Measurements from ENCODE around the gene CASQ1.

CASQ1 gene

DNA sequence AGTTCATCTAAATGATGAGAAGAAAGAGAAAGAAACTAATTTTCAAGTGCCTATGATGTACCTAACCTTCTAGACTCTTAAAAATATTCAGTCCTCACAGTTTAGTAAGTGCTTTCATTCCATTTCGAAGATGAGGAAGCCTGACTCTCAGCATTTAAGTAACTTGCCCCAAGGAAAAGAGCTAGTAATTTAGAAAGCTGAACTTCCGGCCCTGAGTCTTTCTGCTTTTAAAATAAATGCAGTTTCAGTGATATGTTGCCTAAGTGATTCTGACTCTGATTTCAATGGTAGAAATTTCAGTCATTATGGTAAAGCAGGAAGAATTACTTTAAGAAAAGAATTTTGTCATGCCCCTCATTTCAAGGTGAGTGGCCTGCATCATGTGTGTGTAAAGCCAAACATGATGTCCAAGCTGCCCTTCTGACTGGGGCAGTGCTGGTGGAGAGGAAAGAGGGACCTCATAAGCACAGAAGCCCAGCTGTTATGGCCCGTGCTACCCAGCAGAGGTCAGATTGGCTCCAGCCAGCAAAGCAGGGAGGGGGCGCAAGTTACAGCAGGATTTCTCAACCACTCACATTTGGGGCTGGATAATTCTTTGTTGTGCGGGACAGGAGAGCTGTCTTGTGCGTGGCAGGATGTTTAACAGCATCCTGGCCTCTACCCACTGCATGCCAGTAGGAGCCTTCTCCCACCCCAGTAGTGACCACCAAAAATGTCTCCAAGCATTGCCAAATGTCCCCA lies 28.2 kb upstream of the CASQ1 start:
- Histone ChIP-seq H3K9me3 (ENCODE audit: control extremely low read depth in 1 of 5, control insufficient read depth in 4 of 5, insufficient read depth in 2 of 5, low read depth in 1 of 5, low read length in 4 of 5) (no peaks in the 10 kb centered on the region), H3K4me1 (ENCODE audit: control extremely low read depth in 1 of 4, control insufficient read depth in 4 of 4, insufficient read depth in 4 of 4, low read length in 3 of 4) (peaks cover 4 to 23% (median 11%) of the 10 kb centered on the region in 4 experiments), H3K27me3 (replicated peaks in 2 of 5; ENCODE audit: control insufficient read depth in 4 of 5, insufficient read depth in 5 of 5, low read length in 4 of 5) (peaks cover 0 to 2% (median 0%) of the 10 kb centered on the region in 5 experiments), H3K27ac (ENCODE audit: insufficient read depth in 1 of 2, low read depth in 1 of 2, low read length in 2 of 2, poor library complexity in 1 of 2, severe bottlenecking in 2 of 2) (no peak overlapping the region), H3K36me3 (ENCODE audit: control insufficient read depth in 4 of 4, insufficient read depth in 4 of 4, low read length in 3 of 4) (no peaks in the 10 kb centered on the region), H3K4me3 (ENCODE audit: control insufficient read depth in 1 of 7, extremely low read depth in 1 of 7, insufficient read depth in 4 of 7, low read depth in 2 of 7, low read length in 6 of 7) (no peak overlapping the region)
- POLR2A ChIA-PET: no interaction called here
- DNase-seq: peak; percentile 18 to 33 (median 29)
- WGBS (ENCODE audit: insufficient coverage): 78% methylated on average over 4 of the region's 6 CpGs
- CTCF ChIA-PET: interaction anchor here (0.6 to 4.2 kb wide), 12 partner anchors 9 to 129 kb away, joined by 3 to 12 read pairs (median 3); no protein-coding TSS in a partner anchor

DNA sequence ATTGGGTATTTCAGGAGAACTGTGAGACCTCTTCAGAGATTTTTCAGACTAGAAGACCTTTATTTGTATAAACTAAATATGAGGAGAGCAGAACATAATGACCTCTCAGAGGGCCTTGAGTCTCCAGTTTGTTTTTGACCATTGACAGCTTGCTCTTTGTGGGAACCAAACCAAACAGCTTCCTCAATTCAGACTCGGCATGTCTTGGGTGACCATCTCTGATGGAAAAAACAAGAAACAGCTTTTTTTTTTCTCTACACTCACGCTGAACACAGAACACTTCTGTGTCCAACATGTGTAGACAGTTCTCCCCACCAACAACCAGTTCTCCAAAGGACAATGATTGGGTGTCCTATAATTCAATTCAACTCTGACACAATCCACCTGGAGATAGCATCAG lies 27.4 kb upstream of the CASQ1 start:
- peaks cover 4 to 31% (median 11%) of the 10 kb centered on the region in 4 experiments for H3K4me1 ChIP-seq (ENCODE audit: control extremely low read depth in 1 of 4, control insufficient read depth in 4 of 4, insufficient read depth in 4 of 4, low read length in 3 of 4)
- DNase-seq: no peak
- H3K27me3 ChIP-seq (replicated peaks in 2 of 5; ENCODE audit: control insufficient read depth in 4 of 5, insufficient read depth in 5 of 5, low read length in 4 of 5): peaks cover 0 to 2% (median 0%) of the 10 kb centered on the region in 5 experiments
- H3K9me3 ChIP-seq (ENCODE audit: control extremely low read depth in 1 of 5, control insufficient read depth in 4 of 5, insufficient read depth in 2 of 5, low read depth in 1 of 5, low read length in 4 of 5): no peaks in the 10 kb centered on the region
- H3K36me3 ChIP-seq (ENCODE audit: control insufficient read depth in 4 of 4, insufficient read depth in 4 of 4, low read length in 3 of 4): no peaks in the 10 kb centered on the region
- 59% methylated on average over 2 of the region's 2 CpGs for WGBS (ENCODE audit: insufficient coverage)
- no peak overlapping the region for H3K4me3 ChIP-seq (ENCODE audit: control insufficient read depth in 1 of 7, extremely low read depth in 1 of 7, insufficient read depth in 4 of 7, low read depth in 2 of 7, low read length in 6 of 7)
- no peak overlapping the region for H3K27ac ChIP-seq (ENCODE audit: insufficient read depth in 1 of 2, low read depth in 1 of 2, low read length in 2 of 2, poor library complexity in 1 of 2, severe bottlenecking in 2 of 2)
- ChIA-PET CTCF (interaction anchor here (0.6 to 4.2 kb wide), 8 partner anchors 10 to 128 kb away, joined by 3 to 12 read pairs (median 3); no protein-coding TSS in a partner anchor), POLR2A (no interaction called here)

GRCh38 chr1:160163615-160164014 lies 26.8 kb upstream of the CASQ1 start:
- Histone ChIP-seq H3K27ac (ENCODE audit: insufficient read depth in 1 of 2, low read depth in 1 of 2, low read length in 2 of 2, poor library complexity in 1 of 2, severe bottlenecking in 2 of 2) (no peak overlapping the region), H3K36me3 (ENCODE audit: control insufficient read depth in 4 of 4, insufficient read depth in 4 of 4, low read length in 3 of 4) (no peaks in the 10 kb centered on the region), H3K9me3 (ENCODE audit: control extremely low read depth in 1 of 5, control insufficient read depth in 4 of 5, insufficient read depth in 2 of 5, low read depth in 1 of 5, low read length in 4 of 5) (no peaks in the 10 kb centered on the region), H3K4me3 (ENCODE audit: control insufficient read depth in 1 of 7, extremely low read depth in 1 of 7, insufficient read depth in 4 of 7, low read depth in 2 of 7, low read length in 6 of 7) (no peak overlapping the region), H3K4me1 (ENCODE audit: control extremely low read depth in 1 of 4, control insufficient read depth in 4 of 4, insufficient read depth in 4 of 4, low read length in 3 of 4) (peaks cover 4 to 35% (median 12%) of the 10 kb centered on the region in 4 experiments), H3K27me3 (replicated peaks in 2 of 5; ENCODE audit: control insufficient read depth in 4 of 5, insufficient read depth in 5 of 5, low read length in 4 of 5) (peaks cover 0 to 2% (median 0%) of the 10 kb centered on the region in 5 experiments)
- no CpG with 5 or more reads among the region's 1 CpG for WGBS (ENCODE audit: insufficient coverage)
- ChIA-PET CTCF (interaction anchor here (1.7 to 1.8 kb wide), 2 partner anchors 11 to 30 kb away, joined by 3 to 7 read pairs; no protein-coding TSS in a partner anchor), POLR2A (no interaction called here)
- no peak for DNase-seq

- DNase-seq: no peak
- H3K27me3 ChIP-seq (replicated peaks in 2 of 5; ENCODE audit: control insufficient read depth in 4 of 5, insufficient read depth in 5 of 5, low read length in 4 of 5): peaks cover 0 to 2% (median 0%) of the 10 kb centered on the region in 5 experiments
- H3K4me3 ChIP-seq (ENCODE audit: control insufficient read depth in 1 of 7, extremely low read depth in 1 of 7, insufficient read depth in 4 of 7, low read depth in 2 of 7, low read length in 6 of 7): no peak overlapping the region
- ChIA-PET POLR2A (no interaction called here), CTCF (interaction anchor here (0.6 to 1.3 kb wide), 2 partner anchors 26 to 121 kb away, joined by 3 read pairs; partner anchors contain the start of genes CASQ1 and PEX19)
- peaks cover 4 to 40% (median 15%) of the 10 kb centered on the region in 4 experiments for H3K4me1 ChIP-seq (ENCODE audit: control extremely low read depth in 1 of 4, control insufficient read depth in 4 of 4, insufficient read depth in 4 of 4, low read length in 3 of 4)
- no peaks in the 10 kb centered on the region for H3K9me3 ChIP-seq (ENCODE audit: control extremely low read depth in 1 of 5, control insufficient read depth in 4 of 5, insufficient read depth in 2 of 5, low read depth in 1 of 5, low read length in 4 of 5)
- no peaks in the 10 kb centered on the region for H3K36me3 ChIP-seq (ENCODE audit: control insufficient read depth in 4 of 4, insufficient read depth in 4 of 4, low read length in 3 of 4)
- WGBS (ENCODE audit: insufficient coverage): 93% methylated on average over 9 of the region's 10 CpGs
- no peak overlapping the region for H3K27ac ChIP-seq (ENCODE audit: insufficient read depth in 1 of 2, low read depth in 1 of 2, low read length in 2 of 2, poor library complexity in 1 of 2, severe bottlenecking in 2 of 2)
Observed at GRCh38 chr1:160164121-160164520, 26.3 kb upstream of the CASQ1 start.

DNA sequence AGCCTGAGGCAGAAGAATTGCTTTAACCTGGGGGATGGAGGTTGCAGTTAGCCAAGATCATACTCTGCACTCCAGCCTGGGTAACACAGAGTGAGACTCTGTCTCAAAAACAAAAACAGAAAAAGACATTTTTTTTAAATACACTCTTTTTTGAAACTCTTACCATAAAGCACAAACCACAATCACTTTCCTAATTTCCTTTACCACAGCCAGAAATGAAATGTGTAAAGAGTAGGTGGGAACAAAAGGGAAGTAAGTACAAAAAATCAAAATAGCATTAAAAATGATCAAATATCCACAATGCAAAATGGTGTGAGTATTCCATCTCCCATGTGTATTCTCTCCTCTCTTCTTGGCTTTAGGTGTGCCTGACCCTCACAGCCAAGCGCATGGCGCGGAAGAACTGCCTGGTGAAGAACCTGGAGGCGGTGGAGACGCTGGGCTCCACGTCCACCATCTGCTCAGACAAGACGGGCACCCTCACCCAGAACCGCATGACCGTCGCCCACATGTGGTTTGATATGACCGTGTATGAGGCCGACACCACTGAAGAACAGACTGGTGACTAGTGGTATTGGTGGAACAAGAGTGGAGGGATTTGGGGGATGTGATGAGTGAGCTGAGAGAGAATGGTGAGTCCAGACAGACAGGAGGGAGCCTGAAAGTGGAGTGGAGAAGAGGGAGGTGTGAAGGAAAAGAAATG lies 24.1 kb upstream of the CASQ1 start:
- DNase-seq: peak in 2 of 3 donors; percentile 6 to 46
- ChIA-PET POLR2A (interaction anchor here (0.6 kb wide), 1 partner anchor 602 kb away, joined by 3 read pairs; no protein-coding TSS in a partner anchor), CTCF (interaction anchor here (1.1 kb wide), 1 partner anchor 17 kb away, joined by 3 read pairs; no protein-coding TSS in a partner anchor)
- no peak overlapping the region for H3K4me3 ChIP-seq (ENCODE audit: control insufficient read depth in 1 of 7, extremely low read depth in 1 of 7, insufficient read depth in 4 of 7, low read depth in 2 of 7, low read length in 6 of 7)
- H3K27ac ChIP-seq (ENCODE audit: insufficient read depth in 1 of 2, low read depth in 1 of 2, low read length in 2 of 2, poor library complexity in 1 of 2, severe bottlenecking in 2 of 2): no peak overlapping the region
- WGBS (ENCODE audit: insufficient coverage): 81% methylated on average over 9 of the region's 12 CpGs
- H3K4me1 ChIP-seq (ENCODE audit: control extremely low read depth in 1 of 4, control insufficient read depth in 4 of 4, insufficient read depth in 4 of 4, low read length in 3 of 4): peaks cover 4 to 56% (median 26%) of the 10 kb centered on the region in 4 experiments
- H3K36me3 ChIP-seq (ENCODE audit: control insufficient read depth in 4 of 4, insufficient read depth in 4 of 4, low read length in 3 of 4): no peaks in the 10 kb centered on the region
- H3K27me3 ChIP-seq (replicated peaks in 2 of 5; ENCODE audit: control insufficient read depth in 4 of 5, insufficient read depth in 5 of 5, low read length in 4 of 5): peaks cover 0 to 2% (median 0%) of the 10 kb centered on the region in 5 experiments
- no peaks in the 10 kb centered on the region for H3K9me3 ChIP-seq (ENCODE audit: control extremely low read depth in 1 of 5, control insufficient read depth in 4 of 5, insufficient read depth in 2 of 5, low read depth in 1 of 5, low read length in 4 of 5)

GRCh38 chr1:160167056-160167455 lies 23.3 kb upstream of the CASQ1 start:
- H3K27ac ChIP-seq (ENCODE audit: insufficient read depth in 1 of 2, low read depth in 1 of 2, low read length in 2 of 2, poor library complexity in 1 of 2, severe bottlenecking in 2 of 2): no peak overlapping the region
- POLR2A ChIA-PET: interaction anchor here (1.1 kb wide), 1 partner anchor 9 kb away, joined by 3 read pairs; no protein-coding TSS in a partner anchor
- H3K4me1 ChIP-seq (ENCODE audit: control extremely low read depth in 1 of 4, control insufficient read depth in 4 of 4, insufficient read depth in 4 of 4, low read length in 3 of 4): peaks cover 4 to 56% (median 26%) of the 10 kb centered on the region in 4 experiments
- no peak for DNase-seq
- H3K36me3 ChIP-seq (ENCODE audit: control insufficient read depth in 4 of 4, insufficient read depth in 4 of 4, low read length in 3 of 4): no peaks in the 10 kb centered on the region
- no peaks in the 10 kb centered on the region for H3K9me3 ChIP-seq (ENCODE audit: control extremely low read depth in 1 of 5, control insufficient read depth in 4 of 5, insufficient read depth in 2 of 5, low read depth in 1 of 5, low read length in 4 of 5)
- CTCF ChIA-PET: interaction anchor here (0.7 to 0.8 kb wide), 2 partner anchors 14 to 62 kb away, joined by 3 read pairs; no protein-coding TSS in a partner anchor
- no peaks in the 10 kb centered on the region for H3K27me3 ChIP-seq (replicated peaks in 2 of 5; ENCODE audit: control insufficient read depth in 4 of 5, insufficient read depth in 5 of 5, low read length in 4 of 5)
- no peak overlapping the region for H3K4me3 ChIP-seq (ENCODE audit: control insufficient read depth in 1 of 7, extremely low read depth in 1 of 7, insufficient read depth in 4 of 7, low read depth in 2 of 7, low read length in 6 of 7)
- 100% methylated on average over 1 of the region's 4 CpGs for WGBS (ENCODE audit: insufficient coverage)
